ENCODE data around the gene AOAH.

Gene AOAH

GRCh38 chr7:36531951-36532350, 192.3 kb downstream of the AOAH start:
- ChIA-PET CTCF (no interaction called here), POLR2A (no interaction called here)
- no peak for DNase-seq (ENCODE audit: low read depth, low spot score)
- no peak overlapping the region for H3K4me3 ChIP-seq (ENCODE audit: low read depth, low read length)
- TF ChIP-seq CTCF (IDR thresholded peaks at IDR 0.05; ENCODE audit: insufficient read depth, low read length, missing control alignments), result no peak

GRCh38 chr7:36530456-36530855, 193.8 kb downstream of the AOAH start:
- no peak for DNase-seq (ENCODE audit: low read depth, low spot score)
- POLR2A ChIA-PET, result no interaction called here

GRCh38 chr7:36527549-36527913, 196.8 kb downstream of the AOAH start:
- DNase-seq (ENCODE audit: low read depth, low spot score), result no peak
- TF ChIP-seq CTCF (IDR thresholded peaks at IDR 0.05; ENCODE audit: insufficient read depth, low read length, missing control alignments), result no peak
- ChIA-PET CTCF (no interaction called here), POLR2A (no interaction called here)
- H3K4me3 ChIP-seq (ENCODE audit: low read depth, low read length), result no peak overlapping the region

More at GRCh38 chr7:36530456-36530855, 193.8 kb downstream of the AOAH start:
- no peak for TF ChIP-seq CTCF (IDR thresholded peaks at IDR 0.05; ENCODE audit: insufficient read depth, low read length, missing control alignments)
- CTCF ChIA-PET, result interaction anchor here (1.0 kb wide), 1 partner anchor 140 kb away, joined by 3 read pairs; no protein-coding TSS in a partner anchor
- no peak overlapping the region for H3K4me3 ChIP-seq (ENCODE audit: low read depth, low read length)

GRCh38 chr7:36526863-36527548, 197.3 kb downstream of the AOAH start:
- TF ChIP-seq CTCF (IDR thresholded peaks at IDR 0.05; ENCODE audit: insufficient read depth, low read length, missing control alignments), result no peak
- CTCF ChIA-PET, result no interaction called here
- POLR2A ChIA-PET, result no interaction called here
- peak; percentile 12 for DNase-seq (ENCODE audit: low read depth, low spot score)
- H3K4me3 ChIP-seq (ENCODE audit: low read depth, low read length), result no peak overlapping the region

- POLR2A ChIA-PET, result no interaction called here
- TF ChIP-seq CTCF (IDR thresholded peaks at IDR 0.05; ENCODE audit: insufficient read depth, low read length, missing control alignments), result no peak
- H3K4me3 ChIP-seq (ENCODE audit: low read depth, low read length), result no peak overlapping the region
- no peak for DNase-seq (ENCODE audit: low read depth, low spot score)
- CTCF ChIA-PET, result interaction anchor here (0.9 kb wide), 1 partner anchor 36 kb away, joined by 4 read pairs; no protein-coding TSS in a partner anchor
Observed at GRCh38 chr7:36523371-36524101, 200.8 kb downstream of the AOAH start.

- POLR2A ChIA-PET, result no interaction called here
- CTCF ChIA-PET, result no interaction called here
- DNase-seq (ENCODE audit: low read depth, low spot score), result no peak
- no peak overlapping the region for H3K4me3 ChIP-seq (ENCODE audit: low read depth, low read length)
- no peak for TF ChIP-seq CTCF (IDR thresholded peaks at IDR 0.05; ENCODE audit: insufficient read depth, low read length, missing control alignments)
Observed at GRCh38 chr7:36522453-36523007, 201.8 kb downstream of the AOAH start.

All from AG04449 (cell line).